Measurements from ENCODE around the gene POLD1.

DNA sequence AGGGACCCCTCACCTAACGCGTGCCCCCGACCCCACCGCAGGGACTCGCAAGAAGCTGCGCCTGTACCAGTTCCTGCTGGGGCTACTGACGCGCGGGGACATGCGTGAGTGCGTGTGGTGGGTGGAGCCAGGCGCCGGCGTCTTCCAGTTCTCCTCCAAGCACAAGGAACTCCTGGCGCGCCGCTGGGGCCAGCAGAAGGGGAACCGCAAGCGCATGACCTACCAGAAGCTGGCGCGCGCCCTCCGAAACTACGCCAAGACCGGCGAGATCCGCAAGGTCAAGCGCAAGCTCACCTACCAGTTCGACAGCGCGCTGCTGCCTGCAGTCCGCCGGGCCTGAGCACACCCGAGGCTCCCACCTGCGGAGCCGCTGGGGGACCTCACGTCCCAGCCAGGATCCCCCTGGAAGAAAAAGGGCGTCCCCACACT, 43.9 kb downstream of the POLD1 start:
- TF ChIP-seq, protein P1, sequence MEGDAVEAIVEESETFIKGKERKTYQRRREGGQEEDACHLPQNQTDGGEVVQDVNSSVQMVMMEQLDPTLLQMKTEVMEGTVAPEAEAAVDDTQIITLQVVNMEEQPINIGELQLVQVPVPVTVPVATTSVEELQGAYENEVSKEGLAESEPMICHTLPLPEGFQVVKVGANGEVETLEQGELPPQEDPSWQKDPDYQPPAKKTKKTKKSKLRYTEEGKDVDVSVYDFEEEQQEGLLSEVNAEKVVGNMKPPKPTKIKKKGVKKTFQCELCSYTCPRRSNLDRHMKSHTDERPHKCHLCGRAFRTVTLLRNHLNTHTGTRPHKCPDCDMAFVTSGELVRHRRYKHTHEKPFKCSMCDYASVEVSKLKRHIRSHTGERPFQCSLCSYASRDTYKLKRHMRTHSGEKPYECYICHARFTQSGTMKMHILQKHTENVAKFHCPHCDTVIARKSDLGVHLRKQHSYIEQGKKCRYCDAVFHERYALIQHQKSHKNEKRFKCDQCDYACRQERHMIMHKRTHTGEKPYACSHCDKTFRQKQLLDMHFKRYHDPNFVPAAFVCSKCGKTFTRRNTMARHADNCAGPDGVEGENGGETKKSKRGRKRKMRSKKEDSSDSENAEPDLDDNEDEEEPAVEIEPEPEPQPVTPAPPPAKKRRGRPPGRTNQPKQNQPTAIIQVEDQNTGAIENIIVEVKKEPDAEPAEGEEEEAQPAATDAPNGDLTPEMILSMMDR (IDR thresholded peaks at IDR 0.05; ENCODE audit: insufficient read depth, low read length) = no peak
- TF ChIP-seq POLR2AphosphoS5 (IDR thresholded peaks at IDR 0.05; ENCODE audit: low read depth) = peak; percentile 67
- no peak for TF ChIP-seq GABPA (IDR thresholded peaks at IDR 0.05; ENCODE audit: low read depth)
- TF ChIP-seq, protein P2, sequence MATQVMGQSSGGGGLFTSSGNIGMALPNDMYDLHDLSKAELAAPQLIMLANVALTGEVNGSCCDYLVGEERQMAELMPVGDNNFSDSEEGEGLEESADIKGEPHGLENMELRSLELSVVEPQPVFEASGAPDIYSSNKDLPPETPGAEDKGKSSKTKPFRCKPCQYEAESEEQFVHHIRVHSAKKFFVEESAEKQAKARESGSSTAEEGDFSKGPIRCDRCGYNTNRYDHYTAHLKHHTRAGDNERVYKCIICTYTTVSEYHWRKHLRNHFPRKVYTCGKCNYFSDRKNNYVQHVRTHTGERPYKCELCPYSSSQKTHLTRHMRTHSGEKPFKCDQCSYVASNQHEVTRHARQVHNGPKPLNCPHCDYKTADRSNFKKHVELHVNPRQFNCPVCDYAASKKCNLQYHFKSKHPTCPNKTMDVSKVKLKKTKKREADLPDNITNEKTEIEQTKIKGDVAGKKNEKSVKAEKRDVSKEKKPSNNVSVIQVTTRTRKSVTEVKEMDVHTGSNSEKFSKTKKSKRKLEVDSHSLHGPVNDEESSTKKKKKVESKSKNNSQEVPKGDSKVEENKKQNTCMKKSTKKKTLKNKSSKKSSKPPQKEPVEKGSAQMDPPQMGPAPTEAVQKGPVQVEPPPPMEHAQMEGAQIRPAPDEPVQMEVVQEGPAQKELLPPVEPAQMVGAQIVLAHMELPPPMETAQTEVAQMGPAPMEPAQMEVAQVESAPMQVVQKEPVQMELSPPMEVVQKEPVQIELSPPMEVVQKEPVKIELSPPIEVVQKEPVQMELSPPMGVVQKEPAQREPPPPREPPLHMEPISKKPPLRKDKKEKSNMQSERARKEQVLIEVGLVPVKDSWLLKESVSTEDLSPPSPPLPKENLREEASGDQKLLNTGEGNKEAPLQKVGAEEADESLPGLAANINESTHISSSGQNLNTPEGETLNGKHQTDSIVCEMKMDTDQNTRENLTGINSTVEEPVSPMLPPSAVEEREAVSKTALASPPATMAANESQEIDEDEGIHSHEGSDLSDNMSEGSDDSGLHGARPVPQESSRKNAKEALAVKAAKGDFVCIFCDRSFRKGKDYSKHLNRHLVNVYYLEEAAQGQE (IDR thresholded peaks at IDR 0.05; ENCODE audit: insufficient replicate concordance, low read depth) = no peak

Data from HL-60 (cell line).